OCI-LY1 (cell line): ENCODE measurements around the gene PKIG.

Source experiments
- H2AFZ ChIP-seq: fragments of 200-600 bp; sonication (generic), shearing (Covaris generic); 2 replicates; pipeline ENCODE4 v1.6.0; 2014; ENCODE audit warnings: antibody characterized with exemption, mild to moderate bottlenecking, low read length
- H3F3A ChIP-seq: fragments of 200-600 bp; sonication (generic), shearing (Covaris generic); 2 replicates; pipeline ENCODE4 v1.6.0; 2014; ENCODE audit warnings: mild to moderate bottlenecking, antibody characterized with exemption, low read length, moderate library complexity; ENCODE audit not compliant: insufficient read depth
- H3K27ac ChIP-seq: fragments of 200-600 bp; sonication (generic); 2 replicates; pipeline ENCODE4 v1.5.1; 2014; ENCODE audit warnings: low read length, mixed run types, mild to moderate bottlenecking, low read depth; ENCODE audit not compliant: poor library complexity, severe bottlenecking
- H3K27me3 ChIP-seq: fragments of 200-600 bp; sonication (generic); 2 replicates; pipeline ENCODE4 v1.6.0; 2014; ENCODE audit warnings: antibody characterized with exemption, mild to moderate bottlenecking, low read length, moderate library complexity; ENCODE audit not compliant: insufficient read depth
- H3K36me3 ChIP-seq: fragments of 200-600 bp; sonication (generic); 2 replicates; pipeline ENCODE4 v1.6.1; 2014; ENCODE audit warnings: mild to moderate bottlenecking, antibody characterized with exemption, low read length, moderate library complexity, mixed read lengths; ENCODE audit not compliant: insufficient read depth
- H3K4me1 ChIP-seq: fragments of 200-600 bp; sonication (generic); 2 replicates; pipeline ENCODE4 v1.5.1; 2014; ENCODE audit warnings: mild to moderate bottlenecking, low read length, moderate library complexity; ENCODE audit not compliant: insufficient read depth, severe bottlenecking
- H3K4me2 ChIP-seq: fragments of 200-600 bp; sonication (generic), shearing (Covaris generic); 2 replicates; pipeline ENCODE4 v1.6.1; 2014; ENCODE audit warnings: low read length
- H3K4me3 ChIP-seq: fragments of 200-600 bp; sonication (generic); 2 replicates; pipeline ENCODE4 v1.5.1; 2014; ENCODE audit warnings: low read length, low read depth, mild to moderate bottlenecking, mixed read lengths; ENCODE audit not compliant: poor library complexity, severe bottlenecking
- H3K79me2 ChIP-seq: fragments of 200-600 bp; shearing (Covaris generic); 2 replicates; pipeline ENCODE4 v1.6.1; 2016; ENCODE audit warnings: mixed run types, low read length, mixed read lengths; ENCODE audit not compliant: insufficient read depth
- H3K9ac ChIP-seq: fragments of 200-600 bp; sonication (generic), shearing (Covaris generic); 2 replicates; pipeline ENCODE4 v1.6.1; 2014; ENCODE audit warnings: mild to moderate bottlenecking, low read length, mixed read lengths
- H3K9me2 ChIP-seq: fragments of 200-600 bp; sonication (generic), shearing (Covaris generic); 2 replicates; pipeline ENCODE4 v1.6.1; 2014; ENCODE audit warnings: low read depth, mild to moderate bottlenecking, low read length, mixed read lengths
- H3K9me3 ChIP-seq: fragments of 200-600 bp; shearing (Covaris generic); 2 replicates; pipeline ENCODE4 v1.6.1; 2014; ENCODE audit warnings: low read length, mixed read lengths
- H4K20me1 ChIP-seq: fragments of 200-600 bp; sonication (generic), shearing (Covaris generic); 2 replicates; pipeline ENCODE4 v1.6.0; 2016; ENCODE audit warnings: mild to moderate bottlenecking, low read length; ENCODE audit not compliant: insufficient read depth
- EZH2 ChIP-seq: fragments of 200-600 bp; sonication (generic), shearing (Covaris generic); IDR thresholded peaks from 2 replicates; pipeline ENCODE4 v1.8.0; 2017; ENCODE audit warnings: borderline replicate concordance, mixed run types, mild to moderate bottlenecking, antibody characterized with exemption, low read length, moderate library complexity, mixed read lengths
- TF ChIP-seq, protein P1 (sequence below): fragments of 200-600 bp; sonication (generic), shearing (Covaris generic); IDR thresholded peaks from 2 replicates; pipeline ENCODE4 v1.5.1; 2017; ENCODE audit warnings: mild to moderate bottlenecking, antibody characterized with exemption, low read length, moderate library complexity, mixed read lengths

Gene PKIG

DNA sequence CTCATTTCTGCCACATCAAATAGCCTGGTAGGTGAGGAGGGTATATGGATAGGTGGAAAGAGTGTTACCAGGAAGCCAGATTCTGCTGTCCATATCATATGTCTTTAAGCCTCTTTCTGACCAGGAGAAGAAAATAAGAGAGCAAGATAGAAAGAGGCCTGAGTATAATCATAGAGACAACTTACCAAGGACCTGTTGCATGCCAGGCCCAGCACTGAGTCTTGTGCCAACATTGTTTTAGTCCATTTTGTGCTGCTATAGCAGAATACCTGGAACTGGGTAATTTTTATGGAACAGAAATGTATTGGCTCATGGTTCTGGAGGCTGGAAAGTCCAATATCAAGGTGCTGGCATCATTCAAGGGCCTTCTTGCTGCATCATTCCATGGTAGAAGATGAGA lies 76.4 kb downstream of the PKIG start:
- no peak overlapping the region for H3K4me3 ChIP-seq
- no peak overlapping the region for H3K27ac ChIP-seq
- no peak overlapping the region for H3K9ac ChIP-seq
- H3K4me2 ChIP-seq: no peak overlapping the region
- no peaks in the 10 kb centered on the region for H3K4me1 ChIP-seq
- no peaks in the 10 kb centered on the region for H3K36me3 ChIP-seq
- no peaks in the 10 kb centered on the region for H4K20me1 ChIP-seq
- no peaks in the 10 kb centered on the region for H3F3A ChIP-seq
- TF ChIP-seq EZH2: no peak
- TF ChIP-seq, protein P1, sequence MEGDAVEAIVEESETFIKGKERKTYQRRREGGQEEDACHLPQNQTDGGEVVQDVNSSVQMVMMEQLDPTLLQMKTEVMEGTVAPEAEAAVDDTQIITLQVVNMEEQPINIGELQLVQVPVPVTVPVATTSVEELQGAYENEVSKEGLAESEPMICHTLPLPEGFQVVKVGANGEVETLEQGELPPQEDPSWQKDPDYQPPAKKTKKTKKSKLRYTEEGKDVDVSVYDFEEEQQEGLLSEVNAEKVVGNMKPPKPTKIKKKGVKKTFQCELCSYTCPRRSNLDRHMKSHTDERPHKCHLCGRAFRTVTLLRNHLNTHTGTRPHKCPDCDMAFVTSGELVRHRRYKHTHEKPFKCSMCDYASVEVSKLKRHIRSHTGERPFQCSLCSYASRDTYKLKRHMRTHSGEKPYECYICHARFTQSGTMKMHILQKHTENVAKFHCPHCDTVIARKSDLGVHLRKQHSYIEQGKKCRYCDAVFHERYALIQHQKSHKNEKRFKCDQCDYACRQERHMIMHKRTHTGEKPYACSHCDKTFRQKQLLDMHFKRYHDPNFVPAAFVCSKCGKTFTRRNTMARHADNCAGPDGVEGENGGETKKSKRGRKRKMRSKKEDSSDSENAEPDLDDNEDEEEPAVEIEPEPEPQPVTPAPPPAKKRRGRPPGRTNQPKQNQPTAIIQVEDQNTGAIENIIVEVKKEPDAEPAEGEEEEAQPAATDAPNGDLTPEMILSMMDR: no peak
- peaks cover 11% of the 10 kb centered on the region; the same call in 1 of the 2 replicates for H3K27me3 ChIP-seq
- H3K9me3 ChIP-seq: no peaks in the 10 kb centered on the region
- H2AFZ ChIP-seq: no peak overlapping the region
- no peaks in the 10 kb centered on the region for H3K9me2 ChIP-seq
- no peaks in the 10 kb centered on the region for H3K79me2 ChIP-seq

DNA sequence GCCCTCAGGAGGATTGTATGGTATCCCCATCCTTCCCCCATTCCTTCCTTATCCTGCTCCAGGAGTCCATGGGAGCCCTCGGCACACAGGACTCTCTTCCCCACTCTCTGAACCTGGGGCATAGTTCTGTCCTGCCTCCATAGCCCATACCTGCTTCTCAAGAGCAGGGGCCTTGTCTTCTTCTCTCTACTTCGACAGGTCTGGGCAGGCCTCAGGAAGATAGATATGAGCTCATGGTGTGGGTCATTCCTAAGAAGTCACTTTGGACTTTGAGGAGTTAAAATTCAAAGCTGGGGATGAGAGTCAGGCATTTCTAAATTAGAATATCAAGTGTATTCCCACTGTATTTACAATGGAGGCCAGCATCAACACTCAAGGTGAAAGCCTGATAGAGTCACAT lies 77.6 kb downstream of the PKIG start:
- H3K36me3 ChIP-seq: no peaks in the 10 kb centered on the region
- H3F3A ChIP-seq: no peaks in the 10 kb centered on the region
- H3K9ac ChIP-seq: no peak overlapping the region
- H3K9me2 ChIP-seq: no peaks in the 10 kb centered on the region
- no peak overlapping the region for H3K4me3 ChIP-seq
- H4K20me1 ChIP-seq: no peaks in the 10 kb centered on the region
- no peak overlapping the region for H3K4me2 ChIP-seq
- no peak overlapping the region for H3K27ac ChIP-seq
- TF ChIP-seq, protein P1: no peak
- TF ChIP-seq EZH2: no peak
- H3K27me3 ChIP-seq: peaks cover 4% of the 10 kb centered on the region; the same call in 1 of the 2 replicates
- H2AFZ ChIP-seq: no peak overlapping the region
- no peaks in the 10 kb centered on the region for H3K79me2 ChIP-seq
- peaks cover 5% of the 10 kb centered on the region for H3K4me1 ChIP-seq
- H3K9me3 ChIP-seq: no peaks in the 10 kb centered on the region

- no peaks in the 10 kb centered on the region for H4K20me1 ChIP-seq
- H3K9me3 ChIP-seq: no peaks in the 10 kb centered on the region
- no peaks in the 10 kb centered on the region for H3K36me3 ChIP-seq
- H3K4me3 ChIP-seq: no peak overlapping the region
- no peaks in the 10 kb centered on the region for H3K27me3 ChIP-seq
- no peak overlapping the region for H3K9ac ChIP-seq
- no peak overlapping the region for H3K27ac ChIP-seq
- no peak overlapping the region for H3K4me2 ChIP-seq
- peaks cover 5% of the 10 kb centered on the region for H3K4me1 ChIP-seq
- TF ChIP-seq, protein P1: no peak
- no peak for TF ChIP-seq EZH2
- no peaks in the 10 kb centered on the region for H3F3A ChIP-seq
- H2AFZ ChIP-seq: no peak overlapping the region
- H3K9me2 ChIP-seq: no peaks in the 10 kb centered on the region
- no peaks in the 10 kb centered on the region for H3K79me2 ChIP-seq
Observed at GRCh38 chr20:44660581-44660980, 78.2 kb downstream of the PKIG start.
